OCI-LY3 (cell line): ENCODE results near the gene SRSF11.
A peak's percentile ranks its signal among the peaks of the same experiment; 100 is the strongest.
"Not testable (repeated sequence)": the region's sequence is repeated elsewhere in the genome, so short reads cannot be mapped to it uniquely, and the experiment has no call there.

Experiments
- H2AFZ ChIP-seq: fragments of 200-600, 300-600 bp; shearing (Covaris generic); 2 replicates; pipeline ENCODE4 v1.6.0; 2014; ENCODE audit warnings: antibody characterized with exemption, low read depth, low read length
- H3K27ac ChIP-seq: fragments of 200-600, 300-600 bp; sonication (generic); 2 replicates; pipeline ENCODE4 v1.5.1; 2014; ENCODE audit warnings: mild to moderate bottlenecking, low read length, moderate library complexity, mixed read lengths
- H3K27me3 ChIP-seq: fragments of 200-600, 300-600 bp; sonication (generic); 2 replicates; pipeline ENCODE4 v1.6.1; 2014; ENCODE audit warnings: low read depth, low read length, mixed read lengths
- H3K36me3 ChIP-seq: fragments of 200-600, 300-600 bp; sonication (generic); replicated peaks from 2 replicates; pipeline ENCODE3; 2014; ENCODE audit warnings: low read depth, low read length, mixed read lengths
- H3K4me1 ChIP-seq: fragments of 300-600, 200-600 bp; sonication (generic); 2 replicates; pipeline ENCODE4 v1.6.1; 2014; ENCODE audit warnings: low read length, mixed read lengths
- H3K4me2 ChIP-seq: fragments of 200-600, 300-600 bp; sonication (generic); 2 replicates; pipeline ENCODE4 v1.6.1; 2014; ENCODE audit warnings: low read length, mixed read lengths
- H3K4me3 ChIP-seq: fragments of 300-600, 200-600 bp; sonication (generic); 2 replicates; pipeline ENCODE4 v1.5.1; 2014; ENCODE audit warnings: antibody characterized with exemption, mild to moderate bottlenecking, low read length, moderate library complexity
- H3K79me2 ChIP-seq: fragments of 300-600, 200-600 bp; shearing (Covaris generic); 2 replicates; pipeline ENCODE4 v1.6.1; 2014; ENCODE audit warnings: mild to moderate bottlenecking, low read length, mixed read lengths
- H3K9ac ChIP-seq: fragments of 300-600, 200-600 bp; shearing (Covaris generic); 2 replicates; pipeline ENCODE4 v1.6.0; 2014; ENCODE audit warnings: mild to moderate bottlenecking, low read length, moderate library complexity
- H3K9me3 ChIP-seq: fragments of 200-600, 300-600 bp; shearing (Covaris generic); 2 replicates; pipeline ENCODE4 v1.6.1; 2014; ENCODE audit warnings: low read length, mixed read lengths; ENCODE audit not compliant: insufficient read depth
- H4K20me1 ChIP-seq: fragments of 200-600, 300-600 bp; sonication (generic); 2 replicates; pipeline ENCODE4 v1.6.1; 2016; ENCODE audit warnings: low read length, mixed read lengths; ENCODE audit not compliant: insufficient read depth
- CTCF ChIP-seq: fragments of 200-600, 300-600 bp; sonication (generic); IDR thresholded peaks from 2 replicates; pipeline ENCODE4 v1.5.1; 2014; ENCODE audit warnings: antibody characterized with exemption, low read length, low read depth
- EZH2phosphoT487 ChIP-seq: fragments of 200-600 bp; shearing (Covaris generic); IDR thresholded peaks from 2 replicates; pipeline ENCODE4 v1.6.1; 2018; ENCODE audit warnings: antibody characterized with exemption, mixed run types, low read depth

The SRSF11 gene

GRCh38 chr1:70221238-70222121 is at the start of gene SRSF11:
Gene SRSF11, plus strand, starts transcription at chr1:70221380. Its CDS starts 257 bp downstream, at chr1:70221637.
- H3K4me3 ChIP-seq = peak within 1 kb of the TSS; percentile 89
- peak within 1 kb of the TSS; percentile 82 for H3K4me2 ChIP-seq
- H3K27ac ChIP-seq = peak within 1 kb of the TSS; percentile 83
- H3K9me3 ChIP-seq = no peaks in the 10 kb centered on the region
- peak within 1 kb of the TSS; percentile 85 for H3K9ac ChIP-seq
- H4K20me1 ChIP-seq = peaks cover 28% of the 10 kb centered on the region
- no peak for TF ChIP-seq EZH2phosphoT487
- TF ChIP-seq CTCF = no peak
- no peaks in the 10 kb centered on the region for H3K27me3 ChIP-seq
- H3K36me3 ChIP-seq = peaks cover 31% of the 10 kb centered on the region
- peaks cover 31% of the 10 kb centered on the region for H3K4me1 ChIP-seq
- peaks cover 97% of the 10 kb centered on the region for H3K79me2 ChIP-seq
- no peak within 1 kb of the TSS for H2AFZ ChIP-seq

GRCh38 chr1:70171512-70171911 is 49.7 kb upstream of the SRSF11 start:
- no peak overlapping the region for H3K4me2 ChIP-seq
- H3K4me1 ChIP-seq = no peaks in the 10 kb centered on the region
- H3K9ac ChIP-seq = no peak overlapping the region
- H3K27ac ChIP-seq = no peak overlapping the region
- no peaks in the 10 kb centered on the region for H3K27me3 ChIP-seq
- H3K36me3 ChIP-seq = no peaks in the 10 kb centered on the region
- H3K79me2 ChIP-seq = no peaks in the 10 kb centered on the region
- no peak for TF ChIP-seq CTCF
- no peak for TF ChIP-seq EZH2phosphoT487
- no peaks in the 10 kb centered on the region for H4K20me1 ChIP-seq
- H3K4me3 ChIP-seq = no peak overlapping the region
- H3K9me3 ChIP-seq = no peaks in the 10 kb centered on the region
- no peak overlapping the region for H2AFZ ChIP-seq

GRCh38 chr1:70185181-70185580 is 36.0 kb upstream of the SRSF11 start:
- not testable (repeated sequence) for H3K79me2 ChIP-seq

GRCh38 chr1:70188522-70188921 is 32.7 kb upstream of the SRSF11 start:
- no peak for TF ChIP-seq CTCF
- no peak for TF ChIP-seq EZH2phosphoT487
- Histone ChIP-seq H3K9ac (no peak overlapping the region), H3K4me2 (no peak overlapping the region), H3K4me3 (no peak overlapping the region), H3K27ac (no peak overlapping the region), H2AFZ (no peak overlapping the region), H3K36me3 (peaks cover 2% of the 10 kb centered on the region), H3K27me3 (no peaks in the 10 kb centered on the region), H3K9me3 (no peaks in the 10 kb centered on the region), H3K4me1 (no peaks in the 10 kb centered on the region), H3K79me2 (peaks cover 30% of the 10 kb centered on the region), H4K20me1 (0 out of 2 replicates have a peak, but pooled peaks cover 8% of the 10 kb centered on the region)

More at GRCh38 chr1:70185181-70185580, 36.0 kb upstream of the SRSF11 start:
- H3K4me3 ChIP-seq, H3K9me3 ChIP-seq, H3K4me2 ChIP-seq, H3K36me3 ChIP-seq, H3K4me1 ChIP-seq, H3K27me3 ChIP-seq, H3K9ac ChIP-seq, H3K27ac ChIP-seq, H4K20me1 ChIP-seq, H2AFZ ChIP-seq: not testable (repeated sequence)
